ENCODE data around the gene FAM120AOS. TPM values are rescaled to one million over a fixed set of nuclear protein-coding genes. Genes with fewer than 3 reads are reported as not detected.

FAM120AOS gene
- total RNA-seq, 1 donor from 2014 or later: 52.0 TPM

DNA sequence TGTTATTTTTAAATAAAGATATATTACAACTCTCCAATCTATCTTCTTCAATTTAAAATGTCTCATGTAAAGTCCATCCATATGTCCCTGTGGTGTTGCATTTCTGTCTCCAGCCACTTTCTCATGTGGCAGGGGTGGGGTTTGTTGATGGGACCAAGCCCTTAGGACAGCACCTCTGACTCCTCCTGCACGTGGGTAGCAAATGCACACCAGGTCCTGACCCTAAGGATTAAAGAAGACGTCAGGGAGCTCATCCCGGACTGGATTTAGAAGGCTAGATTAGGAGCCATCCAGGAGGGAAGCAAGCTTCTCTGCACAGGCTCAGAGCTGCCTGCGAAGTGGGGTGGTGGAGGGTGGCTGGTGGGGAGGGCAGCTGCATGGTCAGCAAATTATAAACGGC, 38.9 kb upstream of the FAM120AOS start:
- Mint-ChIP-seq H3K27ac (ENCODE audit: unreplicated experiment) (no peak overlapping the region), H3K9me3 (no peaks in the 10 kb centered on the region), H3K4me3 (no peak overlapping the region), H3K36me3 (ENCODE audit: low read depth) (peaks cover 25% of the 10 kb centered on the region), H3K27me3 (ENCODE audit: low read depth) (no peaks in the 10 kb centered on the region), H3K4me1 (no peaks in the 10 kb centered on the region)
- TF ChIP-seq, protein P1, sequence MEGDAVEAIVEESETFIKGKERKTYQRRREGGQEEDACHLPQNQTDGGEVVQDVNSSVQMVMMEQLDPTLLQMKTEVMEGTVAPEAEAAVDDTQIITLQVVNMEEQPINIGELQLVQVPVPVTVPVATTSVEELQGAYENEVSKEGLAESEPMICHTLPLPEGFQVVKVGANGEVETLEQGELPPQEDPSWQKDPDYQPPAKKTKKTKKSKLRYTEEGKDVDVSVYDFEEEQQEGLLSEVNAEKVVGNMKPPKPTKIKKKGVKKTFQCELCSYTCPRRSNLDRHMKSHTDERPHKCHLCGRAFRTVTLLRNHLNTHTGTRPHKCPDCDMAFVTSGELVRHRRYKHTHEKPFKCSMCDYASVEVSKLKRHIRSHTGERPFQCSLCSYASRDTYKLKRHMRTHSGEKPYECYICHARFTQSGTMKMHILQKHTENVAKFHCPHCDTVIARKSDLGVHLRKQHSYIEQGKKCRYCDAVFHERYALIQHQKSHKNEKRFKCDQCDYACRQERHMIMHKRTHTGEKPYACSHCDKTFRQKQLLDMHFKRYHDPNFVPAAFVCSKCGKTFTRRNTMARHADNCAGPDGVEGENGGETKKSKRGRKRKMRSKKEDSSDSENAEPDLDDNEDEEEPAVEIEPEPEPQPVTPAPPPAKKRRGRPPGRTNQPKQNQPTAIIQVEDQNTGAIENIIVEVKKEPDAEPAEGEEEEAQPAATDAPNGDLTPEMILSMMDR (conservative IDR thresholded peaks at IDR 0.05): no peak
- DNase-seq (ENCODE audit: low read depth, low spot score): no peak

DNA sequence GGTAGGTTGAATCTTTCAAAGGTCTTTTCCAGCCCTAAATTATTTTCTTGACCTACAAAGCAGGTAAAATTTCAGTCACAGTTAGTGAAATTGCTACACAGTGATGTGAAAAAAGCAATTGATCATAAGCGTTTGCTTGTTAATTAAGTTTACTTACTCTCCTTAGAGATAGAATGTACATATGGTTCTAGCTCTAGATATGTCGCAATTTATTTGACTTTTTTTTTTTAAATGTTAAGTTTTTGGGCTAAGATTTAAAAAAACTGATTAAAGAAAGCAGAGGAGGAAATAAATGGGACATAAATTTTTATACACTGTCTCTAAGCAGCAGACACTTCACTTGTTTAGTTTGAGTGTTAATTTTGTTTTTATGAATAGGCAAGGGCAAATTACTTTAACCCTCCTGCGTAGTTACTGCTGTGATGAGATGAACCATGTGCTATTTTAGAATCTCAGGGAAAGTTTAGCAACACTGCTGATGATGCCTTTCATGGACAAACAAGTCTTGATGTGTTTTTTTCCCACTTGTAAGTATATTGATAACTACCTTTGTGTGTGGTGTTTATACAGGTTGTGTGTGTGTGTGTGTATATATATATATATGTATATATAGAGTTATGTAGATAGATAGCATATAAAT, 38.3 kb upstream of the FAM120AOS start:
- no peak for DNase-seq (ENCODE audit: low read depth, low spot score)
- no peak overlapping the region for H3K4me3 Mint-ChIP-seq
- TF ChIP-seq, protein P1 (conservative IDR thresholded peaks at IDR 0.05): no peak
- no peak overlapping the region for H3K27ac Mint-ChIP-seq (ENCODE audit: unreplicated experiment)
- no peaks in the 10 kb centered on the region for H3K9me3 Mint-ChIP-seq
- no peaks in the 10 kb centered on the region for H3K27me3 Mint-ChIP-seq (ENCODE audit: low read depth)
- H3K36me3 Mint-ChIP-seq (ENCODE audit: low read depth): peaks cover 27% of the 10 kb centered on the region
- H3K4me1 Mint-ChIP-seq: no peaks in the 10 kb centered on the region

DNA sequence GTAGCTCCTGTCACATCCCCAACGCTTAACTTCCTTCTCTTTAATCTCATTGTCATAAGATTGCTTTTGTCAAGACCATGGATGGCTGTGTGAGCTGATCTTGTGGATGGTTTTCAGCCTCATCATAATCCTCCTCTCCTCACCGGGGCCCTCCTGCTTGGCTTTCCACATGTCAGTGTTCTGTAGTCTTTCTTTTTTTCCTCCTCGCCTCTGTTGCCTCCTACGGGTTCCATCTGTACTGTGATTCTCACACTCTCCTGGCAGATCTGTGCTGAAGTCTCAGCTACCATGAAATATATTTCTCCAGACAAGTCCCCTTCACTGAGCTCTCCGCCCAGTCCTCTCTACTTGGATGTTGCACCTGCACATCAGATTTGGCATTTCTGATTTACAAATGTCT, 34.9 kb upstream of the FAM120AOS start:
- Mint-ChIP-seq H3K36me3 (ENCODE audit: low read depth) (peaks cover 26% of the 10 kb centered on the region), H3K27ac (ENCODE audit: unreplicated experiment) (no peak overlapping the region)
- TF ChIP-seq, protein P1 (conservative IDR thresholded peaks at IDR 0.05): no peak

DNA sequence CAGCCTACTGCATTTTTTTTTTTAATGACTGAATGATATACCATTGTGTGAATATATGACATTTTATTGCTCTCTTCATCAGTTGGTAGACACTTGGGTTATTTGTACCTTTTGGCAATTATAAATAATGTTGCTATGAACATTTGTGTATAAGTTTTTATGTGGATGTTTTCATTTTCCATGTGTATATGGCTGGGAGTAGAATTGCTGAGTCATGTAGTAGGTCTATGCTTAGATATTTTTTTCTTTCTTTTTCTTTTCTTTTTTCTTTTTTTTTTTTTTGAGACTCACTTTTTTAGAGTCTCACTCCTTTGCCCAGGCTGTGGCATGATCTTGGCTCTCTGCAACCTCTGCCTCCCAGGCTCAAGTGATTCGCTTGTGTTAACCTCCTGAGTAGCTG, 32.9 kb upstream of the FAM120AOS start:
- H3K4me1 Mint-ChIP-seq: peaks cover 12% of the 10 kb centered on the region
- no peak for DNase-seq (ENCODE audit: low read depth, low spot score)
- no peak overlapping the region for H3K27ac Mint-ChIP-seq (ENCODE audit: unreplicated experiment)
- H3K4me3 Mint-ChIP-seq: no peak overlapping the region
- TF ChIP-seq, protein P1 (conservative IDR thresholded peaks at IDR 0.05): no peak
- H3K27me3 Mint-ChIP-seq (ENCODE audit: low read depth): no peaks in the 10 kb centered on the region
- H3K36me3 Mint-ChIP-seq (ENCODE audit: low read depth): peaks cover 26% of the 10 kb centered on the region
- no peaks in the 10 kb centered on the region for H3K9me3 Mint-ChIP-seq

More for the DNA sequence above, 34.9 kb upstream of the FAM120AOS start:
- H3K27me3 Mint-ChIP-seq (ENCODE audit: low read depth): no peaks in the 10 kb centered on the region
- no peaks in the 10 kb centered on the region for H3K4me1 Mint-ChIP-seq
- H3K9me3 Mint-ChIP-seq: no peaks in the 10 kb centered on the region
- H3K4me3 Mint-ChIP-seq: no peak overlapping the region
- no peak for DNase-seq (ENCODE audit: low read depth, low spot score)

DNA sequence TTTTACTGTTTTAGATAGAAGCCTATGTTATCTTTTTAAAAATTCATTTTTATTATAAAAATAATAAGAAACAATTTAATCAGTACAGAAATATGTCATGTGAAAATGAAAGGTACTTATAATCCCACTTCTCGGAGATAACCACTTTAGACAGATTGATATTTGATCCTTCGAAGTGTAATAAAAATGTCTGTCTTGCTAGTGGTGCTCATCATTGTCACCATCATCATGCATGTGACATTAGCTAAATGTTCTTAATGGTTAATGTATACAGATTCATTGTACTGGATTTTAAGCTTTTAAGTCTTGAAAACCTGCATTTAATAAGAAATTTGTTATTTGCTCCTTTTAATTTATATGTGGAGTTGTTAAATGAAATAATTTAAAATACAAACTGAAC, 30.1 kb upstream of the FAM120AOS start:
- TF ChIP-seq, protein P1 (conservative IDR thresholded peaks at IDR 0.05): no peak
- Mint-ChIP-seq H3K27me3 (ENCODE audit: low read depth) (no peaks in the 10 kb centered on the region), H3K9me3 (no peaks in the 10 kb centered on the region), H3K4me1 (peaks cover 29% of the 10 kb centered on the region), H3K27ac (ENCODE audit: unreplicated experiment) (no peak overlapping the region), H3K4me3 (no peak overlapping the region), H3K36me3 (ENCODE audit: low read depth) (peaks cover 23% of the 10 kb centered on the region)
- DNase-seq (ENCODE audit: low read depth, low spot score): no peak
